ENCODE data around the gene PTPN7.

The PTPN7 gene

DNA sequence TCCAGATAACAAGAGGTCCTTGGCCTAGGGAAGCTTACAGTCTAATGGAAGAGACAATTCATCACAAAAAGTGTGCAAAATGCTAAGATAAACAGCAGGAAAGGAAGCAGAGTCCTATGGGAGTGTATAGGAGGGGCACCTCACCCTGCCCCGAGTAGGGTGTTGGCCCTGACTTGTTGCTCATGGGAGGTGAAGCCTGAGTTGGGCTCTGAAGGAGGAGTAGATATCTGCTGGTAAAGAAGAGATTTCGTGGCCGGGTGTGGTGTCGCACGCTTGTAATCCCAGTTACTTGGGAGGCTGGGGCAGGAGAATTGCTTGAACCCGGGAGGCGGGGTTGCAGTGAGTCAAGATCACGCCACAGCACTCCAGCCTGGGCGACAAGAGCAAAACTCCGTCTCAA, 56.3 kb downstream of the PTPN7 start:
- no peak for DNase-seq

DNA sequence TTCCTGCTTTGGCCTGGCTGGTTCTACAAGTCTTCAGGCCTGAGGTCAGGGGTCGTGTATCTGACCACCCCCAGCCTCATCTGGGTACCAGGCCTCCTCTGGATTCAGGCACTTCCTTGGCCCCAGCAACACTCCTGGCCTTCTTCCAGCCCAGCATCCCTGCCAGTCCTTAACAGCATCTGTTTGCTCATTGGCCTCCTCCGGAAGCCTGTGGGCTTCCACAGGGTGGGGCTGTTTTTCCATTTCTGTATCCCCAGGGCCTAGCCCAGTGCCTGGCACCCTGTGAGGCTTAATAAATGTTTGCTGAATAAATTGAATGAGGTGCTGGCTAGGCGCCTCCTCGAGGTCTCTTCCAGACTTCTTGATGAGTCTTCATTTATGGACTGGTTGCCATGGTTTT, 59.2 kb downstream of the PTPN7 start:
- no peak for DNase-seq
